Esophagus muscularis mucosa (tissue), 3 donors: Measurements from ENCODE around the gene RGL3.

ENCODE experiments used
- CTCF ChIP-seq, 3 experiments: fragments of 200-600 bp in 2 of 3; fragments of 450-650 bp in 1 of 3; sonication (generic) in 2 of 3; IDR thresholded peaks; one replicate each; pipeline ENCODE4 v1.5.1; 2017 to 2019; ENCODE audit warnings: antibody characterized with exemption in 3 of 3, mild to moderate bottlenecking in 2 of 3, moderate library complexity in 1 of 3
- POLR2A ChIP-seq: fragments of 450-650 bp; IDR thresholded peaks from one replicate; pipeline ENCODE4 v1.6.1; 2017; ENCODE audit warnings: antibody characterized with exemption, moderate library complexity, mild to moderate bottlenecking, low read depth

GRCh38 chr19:11382898-11383705, 36.0 kb downstream of the RGL3 start:
- peak; percentile 43 to 66 (median 54) for TF ChIP-seq CTCF (IDR thresholded peaks at IDR 0.05)
- TF ChIP-seq POLR2A: no peak
